ENCODE results near the gene B4GAT1.

GRCh38 chr11:66333896-66334604 lies 13.4 kb downstream of the B4GAT1 start:
- TF ChIP-seq CTCF (conservative IDR thresholded peaks at IDR 0.05; ENCODE audit: low read depth, low read length): no peak
- TF ChIP-seq EZH2 (IDR thresholded peaks at IDR 0.05; ENCODE audit: borderline replicate concordance, low read depth, low read length, poor library complexity, severe bottlenecking): no peak

Data from A673 (cell line).